Stomach smooth muscle (tissue), 2 donors: Measurements from ENCODE around the gene WDR91.
"Not testable (repeated sequence)": the region's sequence is repeated elsewhere in the genome, so short reads cannot be mapped to it uniquely, and the experiment has no call there.

Source experiments
- H3K27ac ChIP-seq: one replicate; pipeline ENCODE4 v1.7.0; 2013; ENCODE audit warnings: mild to moderate bottlenecking, low read length, inconsistent platforms
- H3K27me3 ChIP-seq, 2 donors: one replicate each; pipeline ENCODE4 v1.7.0; 2013; ENCODE audit warnings: low read length in 2 of 2; ENCODE audit not compliant: insufficient read depth in 2 of 2, control insufficient read depth in 1 of 2
- H3K36me3 ChIP-seq, 2 donors: one replicate each; pipeline ENCODE4 v1.7.0; 2013; ENCODE audit warnings: low read length in 2 of 2; ENCODE audit not compliant: control insufficient read depth in 2 of 2, insufficient read depth in 2 of 2
- H3K4me1 ChIP-seq: one replicate; pipeline ENCODE4 v1.7.0; 2013; ENCODE audit warnings: low read length; ENCODE audit not compliant: control insufficient read depth, insufficient read depth
- H3K4me3 ChIP-seq, 2 donors: one replicate each; pipeline ENCODE4 v1.7.0; 2013; ENCODE audit warnings: low read length in 2 of 2
- H3K9ac ChIP-seq, 2 donors: one replicate each; pipeline ENCODE4 v1.7.0; 2013; ENCODE audit warnings: low read length in 2 of 2, mild to moderate bottlenecking in 1 of 2
- H3K9me3 ChIP-seq, 2 donors: one replicate each; pipeline ENCODE4 v1.7.0; 2013; ENCODE audit warnings: low read length in 2 of 2; ENCODE audit not compliant: control insufficient read depth in 2 of 2
- donor health status: healthy.
- donor health status: Pancreatic carcinoma.

Gene WDR91

GRCh38 chr7:135178364-135178763, 33.0 kb downstream of the WDR91 start:
- Histone ChIP-seq H3K36me3 (peaks cover 0 to 7% of the 10 kb centered on the region in 2 donors), H3K27ac (no peak overlapping the region), H3K4me3 (no peak overlapping the region), H3K9ac (no peak overlapping the region), H3K9me3 (peaks cover 0 to 13% of the 10 kb centered on the region in 2 donors), H3K4me1 (no peaks in the 10 kb centered on the region), H3K27me3 (no peaks in the 10 kb centered on the region)

- H3K4me1 ChIP-seq, result no peaks in the 10 kb centered on the region
- no peaks in the 10 kb centered on the region for H3K27me3 ChIP-seq
- H3K9me3 ChIP-seq, result peaks cover 0 to 13% of the 10 kb centered on the region in 2 donors
- no peak overlapping the region for H3K9ac ChIP-seq
- no peak overlapping the region for H3K4me3 ChIP-seq
- no peak overlapping the region for H3K27ac ChIP-seq
- H3K36me3 ChIP-seq, result no peaks in the 10 kb centered on the region
Measured at GRCh38 chr7:135177028-135177696, 34.2 kb downstream of the WDR91 start.

GRCh38 chr7:135175931-135176330, 35.4 kb downstream of the WDR91 start:
- H3K27me3 ChIP-seq, result no peaks in the 10 kb centered on the region
- no peaks in the 10 kb centered on the region for H3K36me3 ChIP-seq
- H3K9me3 ChIP-seq, result peaks cover 0 to 5% of the 10 kb centered on the region in 2 donors
- no peak overlapping the region for H3K27ac ChIP-seq
- H3K4me1 ChIP-seq, result peaks cover 7% of the 10 kb centered on the region
- no peak overlapping the region for H3K4me3 ChIP-seq
- no peak overlapping the region for H3K9ac ChIP-seq

- Histone ChIP-seq H3K27me3 (no peaks in the 10 kb centered on the region), H3K4me1 (peaks cover 15% of the 10 kb centered on the region), H3K9me3 (peaks cover 0 to 3% of the 10 kb centered on the region in 2 donors), H3K27ac (no peak overlapping the region), H3K4me3 (no peak overlapping the region), H3K9ac (no peak overlapping the region), H3K36me3 (no peaks in the 10 kb centered on the region)
Measured at GRCh38 chr7:135174941-135175340, 36.4 kb downstream of the WDR91 start.

GRCh38 chr7:135173916-135174315, 37.4 kb downstream of the WDR91 start:
- H3K9me3 ChIP-seq, H3K27ac ChIP-seq, H3K36me3 ChIP-seq, H3K4me3 ChIP-seq, H3K9ac ChIP-seq, H3K27me3 ChIP-seq: not testable (repeated sequence)
- H3K4me1 ChIP-seq, result peaks cover 25% of the 10 kb centered on the region

GRCh38 chr7:135171581-135172291, 39.6 kb downstream of the WDR91 start:
- H3K27me3 ChIP-seq, H3K9me3 ChIP-seq: not testable (repeated sequence)
- Histone ChIP-seq H3K4me3 (peak overlapping the region in 1 of 2 donors; percentile 27), H3K36me3 (peaks cover 9 to 17% of the 10 kb centered on the region in 2 donors), H3K4me1 (peaks cover 43% of the 10 kb centered on the region), H3K9ac (peak overlapping the region in 1 of 2 donors; percentile 84), H3K27ac (peak overlapping the region; percentile 88)

GRCh38 chr7:135170998-135171481, 40.3 kb downstream of the WDR91 start:
- H3K27me3 ChIP-seq, H3K9me3 ChIP-seq: not testable (repeated sequence)
- peaks cover 43% of the 10 kb centered on the region for H3K4me1 ChIP-seq
- peak overlapping the region; percentile 65 to 84 for H3K9ac ChIP-seq
- peak overlapping the region; percentile 88 for H3K27ac ChIP-seq
- peaks cover 14 to 23% of the 10 kb centered on the region in 2 donors for H3K36me3 ChIP-seq
- H3K4me3 ChIP-seq, result peak overlapping the region; percentile 66 to 86

- Histone ChIP-seq H3K9me3 (no peaks in the 10 kb centered on the region), H3K4me1 (peaks cover 43% of the 10 kb centered on the region), H3K36me3 (peaks cover 15 to 29% of the 10 kb centered on the region in 2 donors), H3K9ac (peak within 1 kb of the TSS; percentile 84 to 93), H3K27ac (peak within 1 kb of the TSS; percentile 88), H3K4me3 (peak within 1 kb of the TSS; percentile 72 to 86), H3K27me3 (no peaks in the 10 kb centered on the region)
Measured at GRCh38 chr7:135170274-135170997, 40.9 kb downstream of the WDR91 start, which contains the start of gene CYREN. TSS of gene CYREN (minus strand) at chr7:135170707. CDS start at chr7:135168922, 1,785 bp downstream.

GRCh38 chr7:135169964-135170273, 41.4 kb downstream of the WDR91 start:
- Histone ChIP-seq H3K27ac (peak overlapping the region; percentile 88), H3K36me3 (peaks cover 21 to 34% of the 10 kb centered on the region in 2 donors), H3K4me3 (peak overlapping the region; percentile 72 to 86), H3K4me1 (peaks cover 43% of the 10 kb centered on the region), H3K9me3 (no peaks in the 10 kb centered on the region), H3K27me3 (no peaks in the 10 kb centered on the region), H3K9ac (peak overlapping the region; percentile 84 to 93)

- peak overlapping the region; percentile 72 to 86 for H3K4me3 ChIP-seq
- peak overlapping the region; percentile 88 for H3K27ac ChIP-seq
- peaks cover 43% of the 10 kb centered on the region for H3K4me1 ChIP-seq
Measured at GRCh38 chr7:135169141-135169963, 42.0 kb downstream of the WDR91 start.

More at GRCh38 chr7:135169141-135169963, 42.0 kb downstream of the WDR91 start:
- peaks cover 26 to 34% of the 10 kb centered on the region in 2 donors for H3K36me3 ChIP-seq
- no peaks in the 10 kb centered on the region for H3K9me3 ChIP-seq
- peak overlapping the region; percentile 84 to 93 for H3K9ac ChIP-seq
- no peaks in the 10 kb centered on the region for H3K27me3 ChIP-seq
